Measurements from ENCODE around the gene BATF2.

Gene BATF2

DNA sequence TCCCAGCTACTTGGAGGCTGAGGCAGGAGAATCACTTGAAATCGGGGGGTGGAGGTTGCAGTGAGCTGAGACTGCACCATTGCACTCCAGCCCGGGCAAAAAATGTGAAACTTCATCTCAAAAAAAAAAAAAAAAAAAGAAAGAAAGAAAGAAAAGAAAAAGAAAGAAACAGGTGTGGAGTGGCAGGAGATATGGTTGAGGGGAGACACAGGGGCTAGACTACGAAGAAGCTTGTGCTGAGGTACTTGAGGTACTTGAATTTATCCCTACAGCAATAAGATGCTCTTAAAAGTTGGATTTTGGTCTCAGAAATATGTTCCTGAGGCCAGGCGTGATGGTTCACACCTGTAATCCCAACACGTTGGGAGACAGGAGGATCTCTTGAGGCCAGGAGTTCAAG, 22.6 kb downstream of the BATF2 start:
- no peak for DNase-seq (ENCODE audit: low read depth)
- no peak overlapping the region for H3K4me3 ChIP-seq (ENCODE audit: low read depth, low read length)

DNA sequence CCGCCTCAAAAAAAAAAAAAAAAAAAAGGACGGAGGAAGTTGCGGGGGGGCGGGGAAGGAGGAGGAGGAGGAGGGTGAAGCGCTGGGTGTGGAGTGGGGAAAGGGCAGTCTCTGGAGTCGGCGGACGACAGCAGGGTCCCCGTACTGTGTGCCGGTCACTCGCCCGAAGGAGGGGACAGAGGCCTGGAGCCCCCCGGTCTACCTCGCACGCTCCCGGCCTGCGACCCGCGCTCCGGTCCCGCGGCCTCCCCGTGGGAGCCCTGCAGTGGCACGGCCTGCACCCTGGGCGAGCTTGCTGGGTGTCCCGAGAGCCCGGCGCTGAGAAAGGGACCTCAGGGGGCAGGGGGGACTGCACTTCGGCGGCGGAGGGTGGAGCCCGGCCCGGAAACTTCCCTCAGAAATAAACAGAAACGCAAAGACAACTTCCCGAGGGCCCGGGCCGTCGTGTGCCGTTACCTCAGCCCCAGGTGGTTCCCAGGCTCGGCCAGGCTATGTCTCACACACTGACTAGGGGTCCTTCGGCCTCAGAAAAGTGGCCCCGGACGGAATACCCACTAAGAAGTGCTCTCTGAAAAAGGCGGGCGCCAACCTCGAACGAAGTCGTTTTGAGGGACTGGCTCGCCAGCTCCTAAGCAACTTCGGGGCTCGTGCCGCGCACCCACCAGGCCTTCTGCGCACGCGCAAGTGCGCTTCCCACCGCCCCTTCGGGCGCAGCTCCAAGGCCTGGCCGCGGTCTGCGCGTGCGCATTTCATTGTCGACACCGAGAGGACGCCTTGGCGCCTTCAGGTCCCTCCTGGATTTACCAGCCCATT, 25.1 kb downstream of the BATF2 start, which contains the start of gene MAJIN:
Gene MAJIN (minus strand): TSS at position 688 of the 813 bp plus-strand sequence. CDS start 12,703 bp downstream, outside the sequence.
- DNase-seq (ENCODE audit: low read depth), result peak; percentile 9
- peak within 1 kb of the TSS; percentile 43 for H3K4me3 ChIP-seq (ENCODE audit: low read depth, low read length)

DNA sequence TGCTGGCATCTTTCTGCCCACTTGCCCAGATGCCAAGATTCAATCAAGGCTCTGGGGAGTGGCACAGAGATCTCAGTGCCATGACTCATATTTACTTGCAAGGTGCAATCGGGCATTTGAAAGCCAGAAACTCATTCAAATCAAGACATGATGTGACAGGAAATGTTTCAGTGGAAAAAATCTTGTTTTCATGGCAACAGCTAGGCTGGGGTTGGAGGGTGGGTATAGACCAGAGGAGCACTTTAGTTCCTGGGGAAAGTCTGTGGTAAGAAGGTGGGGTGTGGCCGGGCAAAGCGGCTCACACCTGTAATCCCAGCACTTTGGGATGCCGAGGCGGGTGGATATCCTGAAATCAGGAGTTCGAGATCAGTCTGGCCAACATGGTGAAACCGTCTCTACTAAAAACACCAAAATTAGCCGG, 26.0 kb downstream of the BATF2 start:
- DNase-seq (ENCODE audit: low read depth), result no peak

DNA sequence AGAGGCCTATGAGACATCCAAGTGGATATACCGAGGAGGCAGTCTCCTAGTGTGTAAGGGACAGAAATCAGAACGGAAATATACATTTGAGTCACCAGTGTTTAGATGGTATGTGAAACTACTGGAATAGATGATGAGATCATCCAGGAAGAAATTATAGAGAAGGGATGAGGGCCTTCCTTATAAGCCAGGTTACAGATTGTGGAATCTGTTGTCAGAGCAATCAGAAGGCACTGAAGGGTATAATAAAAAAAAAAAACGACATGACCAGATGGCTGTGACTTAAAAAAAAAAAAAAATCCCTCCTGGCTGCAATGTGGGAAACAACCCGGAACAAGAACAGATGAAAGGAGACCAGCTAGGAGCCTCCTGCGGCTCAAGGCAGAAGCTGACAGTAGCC, 27.6 kb downstream of the BATF2 start:
- DNase-seq (ENCODE audit: low read depth), result peak; percentile 23
- H3K4me3 ChIP-seq (ENCODE audit: low read depth, low read length), result no peak overlapping the region

More for the DNA sequence above, 26.0 kb downstream of the BATF2 start:
- no peak overlapping the region for H3K4me3 ChIP-seq (ENCODE audit: low read depth, low read length)

DNA sequence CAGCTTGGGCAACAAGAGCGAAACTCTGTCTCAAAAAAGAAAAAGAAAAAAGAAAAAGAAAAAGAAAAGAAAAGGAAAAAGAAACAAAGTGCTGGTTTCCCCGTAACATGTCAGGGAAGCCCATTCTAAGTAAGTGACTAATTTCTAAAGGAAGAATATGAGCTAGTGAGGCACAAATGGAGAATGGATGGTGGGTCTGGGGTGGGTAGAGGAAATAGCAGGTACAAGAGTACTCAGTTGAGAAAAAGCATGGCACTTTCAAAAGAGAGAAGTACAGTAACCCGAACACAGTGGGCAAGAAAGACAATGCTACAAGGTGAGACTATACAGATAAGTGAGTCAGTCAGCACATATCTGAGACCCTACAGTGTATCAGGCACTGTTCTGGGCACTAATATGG, 29.4 kb downstream of the BATF2 start:
- DNase-seq (ENCODE audit: low read depth), result no peak

DNA sequence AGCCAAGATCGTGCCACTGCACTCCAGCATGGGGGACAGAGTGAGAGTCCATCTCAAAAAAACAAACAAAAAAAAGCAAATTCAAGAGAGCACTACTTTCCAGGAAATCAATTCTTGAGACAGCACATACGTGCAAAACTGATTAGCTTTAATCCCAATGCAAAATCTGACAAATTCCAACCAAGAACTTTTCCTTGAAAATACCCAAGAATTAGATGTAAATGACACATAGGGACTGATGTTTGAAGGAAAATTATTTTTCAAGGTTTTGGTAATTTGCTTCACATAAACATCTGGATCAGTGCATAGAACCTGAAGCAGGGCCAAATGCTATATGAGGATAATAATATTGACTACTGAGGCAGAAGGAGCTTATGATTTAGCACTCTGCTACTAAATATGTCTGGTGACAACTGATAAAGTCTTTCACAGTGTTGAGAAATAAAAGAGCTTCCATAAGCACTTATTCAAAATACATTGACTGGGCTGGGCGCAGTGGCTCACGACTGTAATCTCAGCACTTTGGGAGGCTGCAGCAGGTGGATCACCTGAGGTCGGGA, 33.6 kb downstream of the BATF2 start:
- no peak for DNase-seq (ENCODE audit: low read depth)
- no peak overlapping the region for H3K4me3 ChIP-seq (ENCODE audit: low read depth, low read length)

More for the DNA sequence above, 29.4 kb downstream of the BATF2 start:
- no peak overlapping the region for H3K4me3 ChIP-seq (ENCODE audit: low read depth, low read length)

DNA sequence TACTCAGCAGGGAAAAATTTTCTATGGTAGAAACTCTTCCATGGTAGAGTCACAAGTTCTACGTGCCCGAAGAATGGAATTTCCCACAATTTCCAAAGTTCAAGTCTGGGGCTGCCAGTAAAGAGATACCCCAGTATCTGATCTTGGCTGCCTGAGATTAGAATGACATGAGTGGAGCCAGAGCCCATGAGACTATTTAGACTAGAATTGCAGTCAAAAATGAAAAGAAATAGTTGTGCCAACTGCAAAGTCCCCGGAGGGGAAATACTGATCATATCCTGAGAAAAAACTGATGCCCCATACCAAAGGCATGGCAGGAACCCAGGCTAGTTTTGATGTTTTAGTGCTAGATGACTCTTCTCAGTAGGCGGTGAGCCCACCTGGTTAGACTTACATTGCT, 36.1 kb downstream of the BATF2 start:
- no peak overlapping the region for H3K4me3 ChIP-seq (ENCODE audit: low read depth, low read length)
- no peak for DNase-seq (ENCODE audit: low read depth)

DNA sequence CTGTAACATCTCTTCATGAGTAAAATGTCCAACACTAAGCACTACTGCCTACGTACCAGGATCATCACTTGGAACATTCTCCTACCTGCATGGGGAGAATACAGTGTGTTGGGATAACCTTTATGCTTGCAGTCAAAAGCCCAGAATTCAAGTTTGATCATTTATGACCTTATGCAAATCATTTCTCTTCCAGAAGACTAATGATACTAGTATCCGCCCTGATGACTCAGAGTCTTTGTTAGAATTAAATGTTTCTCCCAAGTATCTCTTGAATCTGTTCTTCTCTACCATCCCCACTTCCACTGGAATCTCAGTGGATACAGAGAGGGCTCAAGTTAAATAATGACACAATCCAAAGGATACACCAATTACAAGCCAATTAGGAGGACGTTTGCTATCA, 37.3 kb downstream of the BATF2 start:
- no peak overlapping the region for H3K4me3 ChIP-seq (ENCODE audit: low read depth, low read length)
- no peak for DNase-seq (ENCODE audit: low read depth)

DNA sequence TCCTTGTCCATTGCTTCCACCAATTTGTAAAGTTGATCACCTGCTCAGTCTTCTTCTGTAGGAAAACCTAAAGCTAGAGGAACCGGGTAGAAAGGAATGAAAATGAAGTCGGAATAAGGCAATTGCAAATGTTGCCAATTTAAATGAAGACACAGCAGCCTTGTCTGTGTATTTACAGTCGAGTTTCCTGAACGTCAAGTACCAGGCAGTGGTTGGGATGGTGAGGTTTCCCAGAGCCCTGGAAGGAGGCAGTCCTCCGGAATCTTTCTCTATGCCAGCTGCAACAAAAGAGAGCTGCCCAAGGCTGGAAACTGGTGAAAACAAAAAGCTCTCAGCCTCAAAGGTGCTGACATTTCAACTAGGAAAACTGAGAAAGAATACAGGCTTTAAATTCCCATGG, 42.6 kb downstream of the BATF2 start:
- DNase-seq (ENCODE audit: low read depth), result no peak
- H3K4me3 ChIP-seq (ENCODE audit: low read depth, low read length), result no peak overlapping the region

DNA sequence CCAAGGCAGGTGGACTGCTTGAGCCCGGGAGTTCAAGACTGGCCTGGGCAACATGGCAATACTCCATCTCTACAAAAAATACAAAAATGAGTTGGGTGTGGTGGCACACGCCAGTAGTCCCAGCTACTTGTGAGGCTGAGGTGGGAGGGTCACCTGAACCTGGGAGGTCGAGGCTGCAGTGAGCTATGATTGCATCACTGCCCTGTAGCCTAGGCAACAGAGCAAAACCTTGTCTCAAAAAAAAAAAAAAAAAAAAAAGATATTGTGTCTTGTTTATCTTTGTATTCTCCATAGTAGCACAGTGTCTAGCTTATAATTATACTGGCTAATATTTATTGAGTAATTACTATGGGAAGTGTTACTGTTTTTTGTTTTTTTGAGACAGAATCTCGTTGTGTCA, 45.2 kb downstream of the BATF2 start:
- DNase-seq (ENCODE audit: low read depth), result no peak
- no peak overlapping the region for H3K4me3 ChIP-seq (ENCODE audit: low read depth, low read length)

DNA sequence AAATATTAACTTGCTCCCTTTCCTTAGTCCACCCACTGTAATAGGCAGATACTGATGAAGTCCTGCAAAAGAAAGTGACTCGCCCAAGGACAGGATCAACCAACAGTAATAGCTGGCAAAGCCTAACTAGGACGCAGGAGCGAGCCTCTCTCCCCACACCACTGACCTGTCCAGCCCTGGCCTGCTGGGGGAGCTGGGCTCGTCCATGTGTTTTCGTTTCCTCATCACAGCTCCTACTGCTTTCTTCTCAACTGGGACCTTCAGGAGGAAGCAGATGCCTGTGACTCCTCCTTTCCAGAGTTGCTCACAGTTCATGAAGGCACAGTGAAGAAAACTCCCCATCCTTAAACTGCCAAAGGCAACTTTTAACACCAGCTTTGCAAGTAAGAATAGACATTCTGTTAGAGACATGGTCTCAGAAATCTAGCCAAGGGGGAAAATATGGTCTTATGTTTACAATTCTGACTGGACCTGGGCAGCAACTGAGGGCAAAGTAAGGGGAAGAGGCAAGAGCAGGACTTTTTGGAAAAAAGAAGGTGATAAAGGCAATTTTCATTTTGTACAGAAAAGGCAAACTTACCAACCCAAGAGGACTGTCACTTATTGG, 49.5 kb downstream of the BATF2 start:
- no peak for DNase-seq (ENCODE audit: low read depth)
- H3K4me3 ChIP-seq (ENCODE audit: low read depth, low read length), result no peak overlapping the region

Measured in skeletal muscle cell (primary cell).